ENCODE results near the gene CDK1.

The CDK1 gene

GRCh38 chr10:60733826-60734225 is 44.5 kb upstream of the CDK1 start:
- Histone ChIP-seq H3K4me3 (ENCODE audit: low read length) (peak overlapping the region; percentile 69; the same call in 1 of the 2 replicates), H3K9ac (ENCODE audit: low read length) (no peak overlapping the region), H3K4me1 (ENCODE audit: low read length) (peaks cover 13% of the 10 kb centered on the region), H3K9me3 (replicated peaks; ENCODE audit: insufficient read depth, low read length) (no peaks in the 10 kb centered on the region), H2AFZ (ENCODE audit: low read length) (no peak overlapping the region), H3K27me3 (replicated peaks; ENCODE audit: insufficient read depth, low read length) (peaks cover 47% of the 10 kb centered on the region), H3K36me3 (replicated peaks; ENCODE audit: insufficient read depth, low read length) (no peaks in the 10 kb centered on the region), H3K27ac (ENCODE audit: low read length) (no peak overlapping the region), H3K9me2 (replicated peaks; ENCODE audit: insufficient read depth, low read length) (no peaks in the 10 kb centered on the region), H3K79me2 (ENCODE audit: low read length) (no peaks in the 10 kb centered on the region), H3F3A (ENCODE audit: insufficient read depth, low read length) (peaks cover 12% of the 10 kb centered on the region; the same call in 1 of the 2 replicates), H3K4me2 (ENCODE audit: low read depth, low read length) (peak overlapping the region; percentile 98; the same call in 1 of the 2 replicates), H4K20me1 (ENCODE audit: insufficient read depth, low read length) (no peaks in the 10 kb centered on the region)
- DNase-seq = no peak
- no peak for TF ChIP-seq EZH2phosphoT487 (IDR thresholded peaks at IDR 0.05; ENCODE audit: low read length)
- no peak for TF ChIP-seq EZH2 (optimal IDR thresholded peaks at IDR 0.05; ENCODE audit: low read depth, low read length)
- TF ChIP-seq CTCF (IDR thresholded peaks at IDR 0.05; ENCODE audit: low read length) = no peak

- H3K9ac ChIP-seq (ENCODE audit: low read length) = no peak overlapping the region
- H4K20me1 ChIP-seq (ENCODE audit: insufficient read depth, low read length) = no peaks in the 10 kb centered on the region
- peaks cover 12% of the 10 kb centered on the region; the same call in 1 of the 2 replicates for H3F3A ChIP-seq (ENCODE audit: insufficient read depth, low read length)
- TF ChIP-seq EZH2 (optimal IDR thresholded peaks at IDR 0.05; ENCODE audit: low read depth, low read length) = no peak
- TF ChIP-seq EZH2phosphoT487 (IDR thresholded peaks at IDR 0.05; ENCODE audit: low read length) = no peak
- TF ChIP-seq CTCF (IDR thresholded peaks at IDR 0.05; ENCODE audit: low read length) = no peak
- H3K4me1 ChIP-seq (ENCODE audit: low read length) = peaks cover 13% of the 10 kb centered on the region
- H3K27me3 ChIP-seq (replicated peaks; ENCODE audit: insufficient read depth, low read length) = peaks cover 43% of the 10 kb centered on the region
- H3K9me3 ChIP-seq (replicated peaks; ENCODE audit: insufficient read depth, low read length) = no peaks in the 10 kb centered on the region
- no peak overlapping the region for H3K27ac ChIP-seq (ENCODE audit: low read length)
- DNase-seq = no peak
- no peaks in the 10 kb centered on the region for H3K9me2 ChIP-seq (replicated peaks; ENCODE audit: insufficient read depth, low read length)
- H3K36me3 ChIP-seq (replicated peaks; ENCODE audit: insufficient read depth, low read length) = no peaks in the 10 kb centered on the region
- no peak overlapping the region for H3K4me2 ChIP-seq (ENCODE audit: low read depth, low read length)
- H2AFZ ChIP-seq (ENCODE audit: low read length) = no peak overlapping the region
- H3K79me2 ChIP-seq (ENCODE audit: low read length) = no peaks in the 10 kb centered on the region
- no peak overlapping the region for H3K4me3 ChIP-seq (ENCODE audit: low read length)
Measured at GRCh38 chr10:60734226-60734625, 44.1 kb upstream of the CDK1 start.

- Histone ChIP-seq H2AFZ (ENCODE audit: low read length) (no peak overlapping the region), H4K20me1 (ENCODE audit: insufficient read depth, low read length) (no peaks in the 10 kb centered on the region), H3K36me3 (replicated peaks; ENCODE audit: insufficient read depth, low read length) (no peaks in the 10 kb centered on the region), H3K4me1 (ENCODE audit: low read length) (peaks cover 13% of the 10 kb centered on the region), H3K79me2 (ENCODE audit: low read length) (no peaks in the 10 kb centered on the region), H3K9me3 (replicated peaks; ENCODE audit: insufficient read depth, low read length) (no peaks in the 10 kb centered on the region), H3K4me3 (ENCODE audit: low read length) (no peak overlapping the region), H3K4me2 (ENCODE audit: low read depth, low read length) (no peak overlapping the region), H3K9me2 (replicated peaks; ENCODE audit: insufficient read depth, low read length) (no peaks in the 10 kb centered on the region), H3F3A (ENCODE audit: insufficient read depth, low read length) (peaks cover 12% of the 10 kb centered on the region; the same call in 1 of the 2 replicates), H3K27ac (ENCODE audit: low read length) (no peak overlapping the region), H3K27me3 (replicated peaks; ENCODE audit: insufficient read depth, low read length) (peaks cover 33% of the 10 kb centered on the region; the same call in 1 of the 2 replicates), H3K9ac (ENCODE audit: low read length) (no peak overlapping the region)
- DNase-seq = no peak
- no peak for TF ChIP-seq CTCF (IDR thresholded peaks at IDR 0.05; ENCODE audit: low read length)
- no peak for TF ChIP-seq EZH2phosphoT487 (IDR thresholded peaks at IDR 0.05; ENCODE audit: low read length)
- TF ChIP-seq EZH2 (optimal IDR thresholded peaks at IDR 0.05; ENCODE audit: low read depth, low read length) = no peak
Measured at GRCh38 chr10:60735244-60735643, 43.0 kb upstream of the CDK1 start.
